Thoracic aorta (tissue), 2 donors: Measurements from ENCODE around the gene TMEM126B. TPM values are rescaled to one million over a fixed set of nuclear protein-coding genes. Genes with fewer than 3 reads are reported as not detected.

Experiments
- ATAC-seq: fragments of 150-250 bp; one replicate; pipeline ENCODE4 v1.8.0; 2017; ENCODE audit warnings: low read depth; ENCODE audit not compliant: insufficient number of reproducible peaks, low FRiP score
- DNase-seq: peaks from one replicate; pipeline ENCODE4 v3.0.0-alpha.2; 2020; ENCODE audit warnings: low spot score
- H3K27ac ChIP-seq, 2 donors: fragments of 200-600 bp; sonication (generic); 1 replicate in 1 of 2; 2 replicates in 1 of 2; pipeline ENCODE4 v1.5.1; 2016; ENCODE audit warnings: mild to moderate bottlenecking in 2 of 2, moderate library complexity in 2 of 2
- H3K27me3 ChIP-seq: fragments of 200-600 bp; sonication (generic); replicated peaks from 2 replicates; pipeline ENCODE4 v1.6.0; 2016; ENCODE audit warnings: mild to moderate bottlenecking; ENCODE audit not compliant: insufficient read depth
- H3K36me3 ChIP-seq: fragments of 200-600 bp; sonication (generic); one replicate; pipeline ENCODE4 v1.5.1; 2016
- H3K4me1 ChIP-seq, 2 donors: fragments of 200-600 bp; sonication (generic); 1 replicate in 1 of 2; 2 replicates in 1 of 2; pipeline versions ENCODE4 v1.5.1 to v1.6.0; 2016; ENCODE audit warnings: low read depth in 2 of 2, mild to moderate bottlenecking in 1 of 2; ENCODE audit not compliant: control insufficient read depth in 1 of 2
- H3K4me3 ChIP-seq: fragments of 200-600 bp; sonication (generic); 2 replicates; pipeline ENCODE4 v1.5.1; 2016; ENCODE audit warnings: mild to moderate bottlenecking
- H3K9me3 ChIP-seq: fragments of 200-600 bp; sonication (generic); 2 replicates; pipeline ENCODE4 v1.5.1; 2016
- CTCF ChIP-seq: fragments of 200-600 bp; sonication (generic); IDR thresholded peaks from one replicate; pipeline ENCODE4 v1.5.1; 2019; ENCODE audit warnings: antibody characterized with exemption
- total RNA-seq, 2 donors: library from RNA; depleted of rRNA; stranded (reverse); fragments of >200 nt; gene quantifications; one replicate each; pipeline versions ENCODE4 v1.1.0 to v1.2.3, GENCODE V29; 2016

Gene TMEM126B
- total RNA-seq, 2 donors from 2014 or later = 36.8 to 51.7 TPM

GRCh38 chr11:85685820-85686459 lies 57.5 kb downstream of the TMEM126B start, which contains the start of gene CCDC89:
TSS of gene CCDC89 (minus strand) at chr11:85686195. CDS start at chr11:85686130, 65 bp downstream.
- Histone ChIP-seq H3K4me3 (peak within 1 kb of the TSS; percentile 75), H3K27ac (peak within 1 kb of the TSS; percentile 54 to 77), H3K9me3 (no peaks in the 10 kb centered on the region), H3K27me3 (no peaks in the 10 kb centered on the region), H3K36me3 (no peaks in the 10 kb centered on the region), H3K4me1 (peaks cover 5 to 15% of the 10 kb centered on the region in 2 donors)
- DNase-seq = peak; percentile 64
- peak; percentile 100 for ATAC-seq
- TF ChIP-seq CTCF = no peak

Other genes with a start within 250 kb of the TMEM126B start
- gene DLG2, start 1.2 kb upstream of the TMEM126B start, total RNA-seq = 10 to 100 TPM in 1 of 2 donors, 1 to 10 TPM in 1; 3.8 to 16.4 TPM
- 10 to 100 TPM; 11.0 to 25.4 TPM for gene TMEM126A, start 19.4 kb downstream of the TMEM126B start, total RNA-seq
- gene CREBZF, start 36.5 kb downstream of the TMEM126B start, total RNA-seq = 10 to 100 TPM; 74.9 to 88.3 TPM
- gene CCDC89, start 57.6 kb downstream of the TMEM126B start, total RNA-seq = 1 to 10 TPM in 1 of 2 donors, under 1 TPM in 1; 0.81 to 2.3 TPM
- 10 to 100 TPM; 27.8 to 36.0 TPM for gene SYTL2, start 182.5 kb downstream of the TMEM126B start, total RNA-seq
- gene CCDC83, start 226.8 kb downstream of the TMEM126B start, total RNA-seq = not detected